SK-N-SH treated with all-trans-retinoic acid at 6 μM for 48 hours (cell line): Measurements from ENCODE around the gene EEIG1.

Experiments used
- ATAC-seq: fragments of 200-7000 bp; cut with Tn5 transposase; 3 replicates; pipeline ENCODE4 v1.9.1; 2020; ENCODE audit warnings: mild to moderate bottlenecking, moderate library complexity
- ARNTL ChIP-seq: fragments of 450-650 bp; formaldehyde crosslinking; IDR thresholded peaks from 2 replicates; pipeline ENCODE4 v1.5.0; 2020; ENCODE audit warnings: low read depth, mild to moderate bottlenecking, moderate library complexity, borderline replicate concordance
- BACH2 ChIP-seq: fragments of 250-450 bp; sonication (Bioruptor Pico); IDR thresholded peaks from 2 replicates; pipeline ENCODE4 v1.9.0; 2021; ENCODE audit warnings: mild to moderate bottlenecking, borderline replicate concordance
- CREB5 ChIP-seq: fragments of 250-450 bp; sonication (Bioruptor Pico); IDR thresholded peaks from 2 replicates; pipeline ENCODE4 v1.5.1; 2020; ENCODE audit warnings: low read depth, mild to moderate bottlenecking, moderate library complexity
- CSDC2 ChIP-seq: fragments of 250-450 bp; sonication (Bioruptor Pico); IDR thresholded peaks from 2 replicates; pipeline ENCODE4 v1.5.0; 2020; ENCODE audit warnings: mild to moderate bottlenecking, moderate library complexity
- ESRRG ChIP-seq: fragments of 250-450 bp; sonication (Bioruptor Pico); IDR thresholded peaks from 2 replicates; pipeline ENCODE4 v1.6.1; 2021; ENCODE audit warnings: mild to moderate bottlenecking
- GLIS3 ChIP-seq: fragments of 250-450 bp; sonication (Bioruptor Pico); IDR thresholded peaks from 2 replicates; pipeline ENCODE4 v1.5.0; 2020; ENCODE audit warnings: mild to moderate bottlenecking, moderate library complexity
- ISL1 ChIP-seq: fragments of 250-450 bp; sonication (Bioruptor Pico); IDR thresholded peaks from 2 replicates; pipeline ENCODE4 v2.1.2; 2022; ENCODE audit warnings: mild to moderate bottlenecking, moderate library complexity
- OSR1 ChIP-seq: fragments of 250-450 bp; sonication (Bioruptor Pico); IDR thresholded peaks from 2 replicates; pipeline ENCODE4 v1.8.0; 2022; ENCODE audit warnings: moderate library complexity, mild to moderate bottlenecking, inconsistent platforms
- PATZ1 ChIP-seq: fragments of 250-450 bp; sonication (Bioruptor Pico); IDR thresholded peaks from 2 replicates; pipeline ENCODE4 v1.8.0; 2020; ENCODE audit warnings: mild to moderate bottlenecking, moderate library complexity, borderline replicate concordance
- POU6F1 ChIP-seq: fragments of 250-450 bp; sonication (Bioruptor Pico); IDR thresholded peaks from 2 replicates; pipeline ENCODE4 v1.8.0; 2021; ENCODE audit warnings: low read depth, mild to moderate bottlenecking, moderate library complexity, borderline replicate concordance
- PPARA ChIP-seq: fragments of 250-450 bp; sonication (Bioruptor Pico); IDR thresholded peaks from 2 replicates; pipeline ENCODE4 v1.5.0; 2020; ENCODE audit warnings: mild to moderate bottlenecking, borderline replicate concordance
- RARB ChIP-seq: fragments of 250-450 bp; sonication (Bioruptor Pico); IDR thresholded peaks from 2 replicates; pipeline ENCODE4 v1.8.0; 2021; ENCODE audit warnings: mild to moderate bottlenecking, moderate library complexity
- SNAI2 ChIP-seq: fragments of 250-450 bp; sonication (Bioruptor Pico); IDR thresholded peaks from 2 replicates; pipeline ENCODE4 v1.5.0; 2020; ENCODE audit warnings: mild to moderate bottlenecking, moderate library complexity
- TCF4 ChIP-seq: fragments of 250-450 bp; sonication (Bioruptor Pico); IDR thresholded peaks from 2 replicates; pipeline ENCODE4 v1.8.0; 2021; ENCODE audit warnings: mild to moderate bottlenecking, moderate library complexity, borderline replicate concordance
- TOX ChIP-seq: fragments of 250-450 bp; sonication (Bioruptor Pico); IDR thresholded peaks from 2 replicates; pipeline ENCODE4 v1.8.0; 2021; ENCODE audit warnings: mild to moderate bottlenecking, moderate library complexity, borderline replicate concordance
- TSHZ2 ChIP-seq: fragments of 250-450 bp; sonication (Bioruptor Pico); IDR thresholded peaks from 2 replicates; pipeline ENCODE4 v1.5.0; 2020; ENCODE audit warnings: mild to moderate bottlenecking, moderate library complexity
- ZC3H10 ChIP-seq: fragments of 250-450 bp; sonication (Bioruptor Pico); IDR thresholded peaks from 2 replicates; pipeline ENCODE4 v1.5.1; 2021; ENCODE audit warnings: mild to moderate bottlenecking, moderate library complexity
- ZFP3 ChIP-seq: fragments of 250-450 bp; sonication (Bioruptor Pico); IDR thresholded peaks from 2 replicates; pipeline ENCODE4 v1.5.0; 2020; ENCODE audit warnings: mild to moderate bottlenecking, moderate library complexity
- ZFP30 ChIP-seq: fragments of 450-650 bp; formaldehyde crosslinking; IDR thresholded peaks from 2 replicates; pipeline ENCODE4 v1.5.0; 2022; ENCODE audit warnings: mild to moderate bottlenecking, moderate library complexity
- ZNF565 ChIP-seq: fragments of 450-650 bp; formaldehyde crosslinking; conservative IDR thresholded peaks from 2 replicates; pipeline ENCODE4 v1.5.0; 2020; ENCODE audit warnings: low read depth, mild to moderate bottlenecking, moderate library complexity
- ZNF70 ChIP-seq: fragments of 450-650 bp; formaldehyde crosslinking; IDR thresholded peaks from 2 replicates; pipeline ENCODE4 v1.5.0; 2020; ENCODE audit warnings: mild to moderate bottlenecking, moderate library complexity
- ZNF8 ChIP-seq: fragments of 450-650 bp; formaldehyde crosslinking; IDR thresholded peaks from 2 replicates; pipeline ENCODE4 v1.5.0; 2020; ENCODE audit warnings: mild to moderate bottlenecking, moderate library complexity

EEIG1 gene

GRCh38 chr9:127961613-127962155, 19.1 kb downstream of the EEIG1 start:
- TF ChIP-seq ZNF8 (no peak), SNAI2 (no peak), PATZ1 (no peak), GLIS3 (CRISPR knock-in tag) (no peak), RARB (CRISPR knock-in tag) (no peak), ZNF70 (CRISPR knock-in tag) (no peak), TCF4 (CRISPR knock-in tag) (no peak), ARNTL (CRISPR knock-in tag) (no peak), PPARA (no peak), OSR1 (no peak), TOX (CRISPR knock-in tag) (no peak), TSHZ2 (CRISPR knock-in tag) (no peak), POU6F1 (no peak), BACH2 (no peak), ZNF565 (CRISPR knock-in tag) (no peak), CREB5 (CRISPR knock-in tag) (no peak), CSDC2 (CRISPR knock-in tag) (no peak), ESRRG (CRISPR knock-in tag) (no peak), ZFP30 (no peak)
- TF ChIP-seq, all 23 proteins: peak for 0
- ATAC-seq, result no peak

GRCh38 chr9:127961155-127961490, 19.7 kb downstream of the EEIG1 start:
- ATAC-seq, result no peak
- TF ChIP-seq POU6F1, result no peak

GRCh38 chr9:127960410-127961154, 20.2 kb downstream of the EEIG1 start:
- no peak for TF ChIP-seq TOX (CRISPR knock-in tag)
- TF ChIP-seq PPARA, result no peak
- ATAC-seq, result no peak

- TF ChIP-seq TOX (CRISPR knock-in tag) (no peak), CSDC2 (CRISPR knock-in tag) (no peak), SNAI2 (no peak), CREB5 (CRISPR knock-in tag) (no peak), ISL1 (CRISPR knock-in tag) (no peak), BACH2 (no peak), ZC3H10 (CRISPR knock-in tag) (no peak), ZFP30 (no peak), PPARA (no peak), ZNF70 (CRISPR knock-in tag) (no peak), GLIS3 (CRISPR knock-in tag) (no peak), OSR1 (no peak), ZFP3 (no peak)
- no peak for ATAC-seq
Measured at GRCh38 chr9:127959841-127960409, 20.9 kb downstream of the EEIG1 start.
